HCT116 (cell line): Measurements from ENCODE around the gene SPON1. TPM values are rescaled to one million over a fixed set of nuclear protein-coding genes. Genes with fewer than 3 reads are reported as not detected.

ENCODE experiments used
- ATAC-seq: fragments of 200-7000 bp; cut with Tn5 transposase; 2 replicates; pipeline ENCODE4 v1.9.1; 2020; ENCODE audit warnings: mild to moderate bottlenecking, moderate library complexity
- BruUV-seq: library from RNA; stranded (reverse); fragments of 400-500 nt; replicated peaks from 2 replicates; lab custom pipeline; 2021; lab: Mats Ljungman, UMichigan
- CTCF ChIA-PET: fragments of 300-600 bp; sonication (Branson Sonifier 250); formaldehyde crosslinking; loops from one replicate; lab custom pipeline; 2021; ENCODE audit warnings: antibody characterized with exemption; lab: Charles Lee
- POLR2A ChIA-PET: fragments of 300-600, 350-600 bp; sonication (Branson Sonifier 250); formaldehyde crosslinking; loops from one replicate; lab custom pipeline; 2021; ENCODE audit warnings: antibody characterized with exemption; lab: Charles Lee
- RAD21 ChIA-PET, 2 experiments: fragments of 300-600 bp; sonication (Branson Sonifier 250); formaldehyde crosslinking; loops; one replicate each; lab custom pipeline; 2023; ENCODE audit warnings: low total read pairs in 2 of 2; ENCODE audit not compliant: uncharacterized antibody in 2 of 2, unreplicated experiment in 2 of 2, low non-redundant PET in 1 of 2; lab: Charles Lee
- DNase-seq: peaks from one replicate; pipeline ENCODE4 v3.0.0-alpha.2; 2010; ENCODE audit warnings: low read depth, low spot score
- H2AFZ ChIP-seq: fragments of 200-600 bp; shearing (Covaris generic), sonication (generic); 2 replicates; pipeline ENCODE4 v1.6.1; 2017; ENCODE audit warnings: low read depth, mixed run types, mixed read lengths, antibody characterized with exemption, low read length; ENCODE audit not compliant: poor library complexity, severe bottlenecking
- H3K27ac ChIP-seq: 2 replicates; pipeline ENCODE4 v1.5.1; 2012; ENCODE audit warnings: low read depth, low read length
- H3K27me3 ChIP-seq: fragments of 200-600 bp; sonication (generic); 2 replicates; pipeline ENCODE4 v1.6.1; 2016; ENCODE audit warnings: mixed run types, low read length, mixed read lengths; ENCODE audit not compliant: insufficient read depth
- H3K36me3 ChIP-seq, 2 experiments: fragments of 200-500 bp in 1 of 2; fragments of 200-600 bp in 1 of 2; sonication (Bioruptor generic) in 1 of 2; sonication (generic) in 1 of 2; 2 replicates each; pipeline versions ENCODE4 v1.5.1 to v1.6.1; 2014 to 2016; ENCODE audit warnings: low read length in 2 of 2, inconsistent platforms in 1 of 2, mixed read lengths in 1 of 2, mixed run types in 1 of 2; ENCODE audit not compliant: insufficient read depth in 2 of 2, control insufficient read depth in 1 of 2
- H3K4me1 ChIP-seq, 2 experiments: fragments of 200-600 bp in 1 of 2; sonication (generic) in 1 of 2; 2 replicates each; pipeline versions ENCODE4 v1.5.1 to v1.6.1; 2012 to 2017; ENCODE audit warnings: low read length in 2 of 2, inconsistent platforms in 1 of 2, mild to moderate bottlenecking in 1 of 2, mixed read lengths in 1 of 2, mixed run types in 1 of 2, moderate library complexity in 1 of 2; ENCODE audit not compliant: insufficient read depth in 2 of 2, control insufficient read depth in 1 of 2
- H3K4me2 ChIP-seq: fragments of 200-600 bp; sonication (generic); 2 replicates; pipeline ENCODE4 v1.6.1; 2017; ENCODE audit warnings: mixed run types, low read length, mixed read lengths
- H3K4me3 ChIP-seq, 2 experiments: fragments of 200-600 bp in 1 of 2; sonication (generic) in 1 of 2; replicated peaks in 1 of 2; 2 replicates each; pipeline ENCODE4 v1.5.1; 2011 to 2016; ENCODE audit warnings: low read length in 2 of 2, control low read depth in 1 of 2, low read depth in 1 of 2, mild to moderate bottlenecking in 1 of 2, mixed read lengths in 1 of 2, mixed run types in 1 of 2
- H3K79me2 ChIP-seq: fragments of 200-600 bp; sonication (generic); 2 replicates; pipeline ENCODE4 v1.6.1; 2017; ENCODE audit warnings: mild to moderate bottlenecking, mixed run types, low read length, moderate library complexity, mixed read lengths; ENCODE audit not compliant: insufficient read depth
- H3K9ac ChIP-seq: fragments of 200-600 bp; sonication (generic); 2 replicates; pipeline ENCODE4 v1.6.1; 2016; ENCODE audit warnings: low read length, mixed read lengths
- H3K9me2 ChIP-seq: fragments of 200-600 bp; sonication (generic), shearing (Covaris generic); 2 replicates; pipeline ENCODE4 v1.6.1; 2017; ENCODE audit warnings: mixed run types, mild to moderate bottlenecking, moderate library complexity; ENCODE audit not compliant: insufficient read depth
- H3K9me3 ChIP-seq, 2 experiments: fragments of 200-500 bp in 1 of 2; fragments of 200-600 bp in 1 of 2; sonication (Bioruptor generic) in 1 of 2; sonication (generic) in 1 of 2; 2 replicates each; pipeline ENCODE4 v1.6.1; 2014 to 2017; ENCODE audit warnings: low read length in 2 of 2, mixed read lengths in 2 of 2, inconsistent platforms in 1 of 2, low read depth in 1 of 2, mild to moderate bottlenecking in 1 of 2, mixed run types in 1 of 2, moderate library complexity in 1 of 2; ENCODE audit not compliant: control insufficient read depth in 1 of 2, insufficient read depth in 1 of 2
- H4K20me1 ChIP-seq: fragments of 200-600 bp; sonication (generic), shearing (Covaris generic); 2 replicates; pipeline ENCODE4 v1.6.1; 2017; ENCODE audit warnings: mixed run types, mild to moderate bottlenecking, moderate library complexity; ENCODE audit not compliant: insufficient read depth
- CTCF ChIP-seq, 3 experiments: fragments of 200-600 bp in 1 of 3; sonication (generic) in 1 of 3; IDR thresholded peaks in 2 of 3; conservative IDR thresholded peaks in 1 of 3; 2 replicates each; pipeline ENCODE4 v1.5.1; 2012 to 2017; ENCODE audit warnings: low read depth in 2 of 3, low read length in 2 of 3, antibody characterized with exemption in 1 of 3, borderline replicate concordance in 1 of 3, control low read depth in 1 of 3, mild to moderate bottlenecking in 1 of 3, mixed read lengths in 1 of 3, mixed run types in 1 of 3, moderate library complexity in 1 of 3; ENCODE audit not compliant: insufficient read depth in 1 of 3
- RAD21 ChIP-seq: IDR thresholded peaks from 2 replicates; pipeline ENCODE4 v1.6.1; 2012; ENCODE audit warnings: low read depth, mild to moderate bottlenecking
- YY1 ChIP-seq: IDR thresholded peaks from 2 replicates; pipeline ENCODE4 v1.6.1; 2011; ENCODE audit warnings: low read length, low read depth, moderate library complexity, mild to moderate bottlenecking; ENCODE audit not compliant: insufficient replicate concordance; ENCODE audit errors: extremely low read depth
- ZBTB33 ChIP-seq: IDR thresholded peaks from 2 replicates; pipeline ENCODE4 v1.6.1; 2011; ENCODE audit warnings: mild to moderate bottlenecking, low read length, moderate library complexity; ENCODE audit not compliant: insufficient replicate concordance; ENCODE audit errors: extremely low read depth
- ZNF274 ChIP-seq: fragments of 200-500 bp; sonication (Bioruptor generic); IDR thresholded peaks from 2 replicates; pipeline ENCODE4 v1.6.1; 2014; ENCODE audit warnings: mild to moderate bottlenecking, low read depth, low read length, inconsistent platforms
- intact Hi-C: fragments of 100-400 bp; cut with micrococcal nuclease; formaldehyde crosslinking; loops from 2 replicates; pipeline ENCODE4 v1.10.0; 2022
- total RNA-seq: library from RNA; stranded (reverse); gene quantifications from one replicate; pipeline ENCODE4 v1.2.1, GENCODE V29; 2021; ENCODE audit not compliant: unreplicated experiment

The SPON1 gene
- total RNA-seq, 1 experiment from 2014 or later = 0.17 TPM

GRCh38 chr11:13966486-13966885, 4.0 kb downstream of the SPON1 start:
- ATAC-seq = no peak
- no peak for TF ChIP-seq YY1
- TF ChIP-seq ZNF274 = no peak
- no peak overlapping the region for H3K4me3 ChIP-seq
- intact Hi-C loops = no loop called here
- no peaks in the 10 kb centered on the region for H3K36me3 ChIP-seq
- RAD21 ChIA-PET = no interaction called here
- peaks cover 0 to 11% of the 10 kb centered on the region in 2 experiments; a peak in 2 of 4 replicates for H3K4me1 ChIP-seq
- no peaks in the 10 kb centered on the region for H3K9me2 ChIP-seq
- peaks cover 9% of the 10 kb centered on the region; the same call in 1 of the 2 replicates for H3K27me3 ChIP-seq
- H3K27ac ChIP-seq = no peak overlapping the region
- H3K79me2 ChIP-seq = no peaks in the 10 kb centered on the region
- no peak overlapping the region for H3K4me2 ChIP-seq
- BruUV-seq = no TSS peak
- H3K9ac ChIP-seq = no peak overlapping the region
- H2AFZ ChIP-seq = no peak overlapping the region
- H3K9me3 ChIP-seq = no peaks in the 10 kb centered on the region
- CTCF ChIA-PET = interaction anchor here (1.1 kb wide), 1 partner anchor 183 kb away, joined by 3 read pairs; no protein-coding TSS in a partner anchor
- no peaks in the 10 kb centered on the region for H4K20me1 ChIP-seq
- POLR2A ChIA-PET = no interaction called here
- DNase-seq = no peak

- CTCF ChIA-PET = interaction anchor here (0.7 to 3.2 kb wide), 13 partner anchors 9 to 278 kb away, joined by 3 to 33 read pairs (median 3); no protein-coding TSS in a partner anchor
- Histone ChIP-seq H3K4me1 (no peaks in the 10 kb centered on the region), H4K20me1 (no peaks in the 10 kb centered on the region), H3K27ac (no peak overlapping the region), H3K36me3 (no peaks in the 10 kb centered on the region), H2AFZ (no peak overlapping the region), H3K9me2 (no peaks in the 10 kb centered on the region), H3K27me3 (peaks cover 9% of the 10 kb centered on the region; the same call in 1 of the 2 replicates), H3K9me3 (no peaks in the 10 kb centered on the region), H3K9ac (no peak overlapping the region), H3K4me2 (no peak overlapping the region), H3K4me3 (no peak overlapping the region), H3K79me2 (no peaks in the 10 kb centered on the region)
- DNase-seq (peak; percentile 24), ATAC-seq (peak; percentile 99)
- POLR2A ChIA-PET = no interaction called here
- RAD21 ChIA-PET = interaction anchor here in 1 of 2 experiments (0.7 kb wide), 1 partner anchor 48 kb away, joined by 3 read pairs; no protein-coding TSS in a partner anchor
- intact Hi-C loops = loop anchor here (2.0 to 5.0 kb wide), 2 partner anchors 178 to 276 kb away; no protein-coding TSS in a partner anchor
- no TSS peak for BruUV-seq
- peak; percentile 69 to 76 (median 76) for TF ChIP-seq CTCF (IDR thresholded peaks at IDR 0.05 in 2 of 3, conservative IDR thresholded peaks at IDR 0.05 in 1 of 3; ENCODE audit: borderline replicate concordance in 1 of 3, insufficient read depth in 1 of 3, low read depth in 2 of 3, low read length in 2 of 3)
- no peak for TF ChIP-seq ZBTB33
- TF ChIP-seq RAD21 = peak; percentile 86
- TF ChIP-seq YY1 = no peak
These were observed 8.5 kb downstream of the SPON1 start for GRCh38 chr11:13970986-13971385.
